ENCODE data around the gene C22orf15. TPM values are rescaled to one million over a fixed set of nuclear protein-coding genes. Genes with fewer than 3 reads are reported as not detected.
A peak's percentile ranks its signal among the peaks of the same experiment; 100 is the strongest.

The C22orf15 gene, protein sequence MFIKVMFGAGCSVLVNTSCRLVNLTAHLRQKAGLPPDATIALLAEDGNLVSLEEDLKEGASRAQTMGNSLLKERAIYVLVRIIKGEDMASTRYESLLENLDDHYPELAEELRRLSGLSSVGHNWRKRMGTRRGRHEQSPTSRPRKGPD
- total RNA-seq (under 1 TPM; 0.49 to 0.84 TPM), total RNA-seq (0 to 4.5 (median 0.41) reads per million in 172 experiments)
- 0.95 TPM for polyA plus RNA-seq (2013, experiment 1 of 2)
- polyA plus RNA-seq (2013, experiment 2 of 2), result 0.69 TPM

DNA sequence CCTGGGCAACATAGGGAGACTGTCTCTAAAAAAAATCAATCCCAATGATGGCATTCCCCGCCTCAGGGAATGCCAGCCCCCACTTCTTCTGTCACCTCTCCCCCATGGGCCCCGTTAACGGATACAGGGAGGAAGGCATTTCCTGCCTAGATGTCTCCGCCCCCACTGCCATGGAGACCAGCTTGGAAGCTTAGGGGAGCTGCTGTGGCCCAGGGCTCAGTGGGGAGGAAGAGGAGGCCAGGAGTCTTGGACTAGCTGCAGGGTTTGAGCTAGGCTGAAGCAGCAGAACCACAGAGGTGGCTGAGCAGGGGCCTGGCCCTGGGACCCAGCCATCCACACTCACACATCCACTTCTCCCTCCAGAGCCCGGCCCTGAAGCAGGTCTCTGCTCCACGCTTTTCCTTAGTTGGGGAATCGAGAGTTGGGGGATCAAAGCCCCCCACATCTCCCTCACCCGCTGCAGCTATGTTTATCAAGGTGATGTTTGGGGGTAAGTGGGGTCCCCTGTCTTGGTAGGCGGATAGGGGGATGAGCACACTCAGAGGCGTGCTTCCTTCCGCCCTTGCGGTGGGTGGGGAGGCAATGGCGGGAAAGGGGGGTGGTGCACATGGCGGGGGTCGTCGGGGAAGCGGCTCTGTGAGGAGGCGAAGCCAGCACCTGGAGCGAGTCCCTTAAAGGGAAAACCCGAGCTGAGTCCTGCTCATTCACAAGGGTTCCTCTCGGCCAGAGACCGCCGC, at the start of gene C22orf15:
Gene C22orf15, plus strand, starts transcription at position 149 of the 737 bp plus-strand sequence. Its CDS starts 317 bp downstream, at position 466.
- Mint-ChIP-seq H3K4me3 (peak within 1 kb of the TSS; percentile 82), H3K4me1 (ENCODE audit: low read depth) (peaks cover 26% of the 10 kb centered on the region), H3K36me3 (ENCODE audit: low read depth) (no peaks in the 10 kb centered on the region), H3K27me3 (no peaks in the 10 kb centered on the region), H3K27ac (peak within 1 kb of the TSS; percentile 73), H3K9me3 (no peaks in the 10 kb centered on the region)
- Histone ChIP-seq H3K9me3 (ENCODE audit: control insufficient read depth in 1 of 2, insufficient read depth in 1 of 2, low read length in 2 of 2) (no peaks in the 10 kb centered on the region), H3K4me3 (ENCODE audit: low read length) (peak within 1 kb of the TSS; percentile 52), H3K4me1 (ENCODE audit: insufficient read depth, low read length) (peaks cover 44% of the 10 kb centered on the region), H3K27ac (ENCODE audit: low read depth in 1 of 2, low read length in 2 of 2) (peak within 1 kb of the TSS; percentile 14 to 30), H3K36me3 (ENCODE audit: insufficient read depth, low read length) (no peaks in the 10 kb centered on the region), H3K27me3 (ENCODE audit: control insufficient read depth in 1 of 2, insufficient read depth in 2 of 2, low read length in 2 of 2) (no peaks in the 10 kb centered on the region)
- peak; percentile 28 for ATAC-seq (ENCODE audit: poor library complexity)
- ChIA-PET CTCF (no interaction called here), POLR2A (interaction anchor here (0.6 to 1.6 kb wide), 6 partner anchors 12 to 245 kb away, joined by 3 to 8 read pairs (median 3); partner anchors contain the start of genes SLC2A11, SMARCB1 and ZNF70)
- intact Hi-C loops (cut with DNase I, micrococcal nuclease), result no loop called here
- peak in 5 of 14 experiments; percentile 19 to 47 (median 28) for DNase-seq
- no peak for TF ChIP-seq CTCF (IDR thresholded peaks at IDR 0.05)

DNA sequence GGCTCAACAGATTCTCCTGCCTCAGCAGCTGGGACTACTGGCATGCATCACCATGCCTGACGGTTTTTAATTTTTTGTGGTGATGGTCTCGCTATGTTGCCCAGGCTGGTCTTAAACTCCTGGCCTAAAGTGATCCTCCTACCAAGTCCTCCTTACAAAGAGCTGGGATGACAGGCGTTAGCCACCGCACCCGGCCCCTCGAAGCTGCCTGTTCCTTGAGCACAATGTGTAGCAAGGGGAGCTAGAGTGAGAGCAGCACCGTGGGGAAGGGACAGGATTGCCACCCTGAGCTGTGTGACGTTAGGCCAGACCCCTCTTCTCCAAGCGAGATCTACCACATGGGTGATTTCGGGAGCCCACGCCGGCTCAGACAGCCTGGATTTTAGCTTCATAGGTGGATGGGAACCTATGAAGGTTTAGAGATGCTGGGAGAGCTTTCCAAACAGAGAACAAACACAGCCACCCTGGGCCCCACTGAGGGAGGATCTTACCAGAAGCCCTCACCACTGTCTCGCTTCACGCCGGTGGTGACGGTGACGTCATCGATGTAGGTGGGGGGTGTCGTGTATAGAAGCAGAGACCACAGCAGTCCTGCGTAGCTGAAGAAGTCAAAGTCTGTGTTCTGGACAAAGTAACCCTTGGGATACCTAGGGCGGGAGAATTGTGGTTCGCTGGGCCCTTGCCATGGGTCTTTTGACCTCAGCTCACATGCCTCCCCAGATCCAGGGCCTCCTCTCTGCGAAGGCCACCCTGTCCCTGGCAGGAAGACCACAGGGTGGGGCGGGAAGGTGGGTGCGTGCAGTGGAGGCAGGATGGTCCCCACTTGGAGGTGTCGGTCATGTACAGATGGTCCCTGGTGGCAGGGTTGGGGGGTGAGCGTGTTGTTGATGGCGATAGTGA, 48.8 kb upstream of the C22orf15 start:
- ChIA-PET POLR2A (interaction anchor here (5.7 kb wide), 1 partner anchor 18 kb away, joined by 74 read pairs; no protein-coding TSS in a partner anchor), CTCF (no interaction called here)
- Histone ChIP-seq H3K27ac (ENCODE audit: low read depth in 1 of 2, low read length in 2 of 2) (no peak overlapping the region), H3K4me1 (ENCODE audit: insufficient read depth, low read length) (peaks cover 27% of the 10 kb centered on the region), H3K36me3 (ENCODE audit: insufficient read depth, low read length) (peaks cover 58% of the 10 kb centered on the region), H3K9me3 (ENCODE audit: control insufficient read depth in 1 of 2, insufficient read depth in 1 of 2, low read length in 2 of 2) (no peaks in the 10 kb centered on the region), H3K4me3 (ENCODE audit: low read length) (no peak overlapping the region), H3K27me3 (ENCODE audit: control insufficient read depth in 1 of 2, insufficient read depth in 2 of 2, low read length in 2 of 2) (no peaks in the 10 kb centered on the region)
- Mint-ChIP-seq H3K9me3 (no peaks in the 10 kb centered on the region), H3K4me1 (ENCODE audit: low read depth) (peaks cover 35% of the 10 kb centered on the region), H3K36me3 (ENCODE audit: low read depth) (peaks cover 46% of the 10 kb centered on the region), H3K27ac (peak overlapping the region; percentile 74), H3K4me3 (peak overlapping the region; percentile 67), H3K27me3 (no peaks in the 10 kb centered on the region)
- ATAC-seq (ENCODE audit: poor library complexity) (no peak), DNase-seq (no peak)
- intact Hi-C loops (cut with DNase I, micrococcal nuclease), result loop anchor here in 1 of 2 experiments (10.0 kb wide), 1 partner anchor 841 kb away; the partner anchor contains the start of genes GUCD1 and SNRPD3
- TF ChIP-seq CTCF (IDR thresholded peaks at IDR 0.05), result no peak
